HG03575 (cell line): Measurements from ENCODE around the gene CCL20.
A peak's percentile ranks its signal among the peaks of the same experiment; 100 is the strongest.
"Not testable (repeated sequence)": the region's sequence is repeated elsewhere in the genome, so short reads cannot be mapped to it uniquely, and the experiment has no call there.

Experiments used
- ATAC-seq: cut with Tn5 transposase; IDR thresholded peaks from one replicate; pipeline ENCODE4 v1.9.1; 2021; ENCODE audit not compliant: unreplicated experiment, insufficient number of reproducible peaks, low FRiP score; ENCODE audit errors: extremely low read depth

The CCL20 gene

GRCh38 chr2:227826563-227826962 lies 12.9 kb downstream of the CCL20 start:
- no peak for ATAC-seq

GRCh38 chr2:227827143-227827542 lies 13.5 kb downstream of the CCL20 start:
- ATAC-seq: no peak

- ATAC-seq: no peak
Observed at GRCh38 chr2:227828477-227828912, 14.9 kb downstream of the CCL20 start.

- ATAC-seq: no peak
Observed at GRCh38 chr2:227829337-227829736, 15.7 kb downstream of the CCL20 start.

- ATAC-seq: no peak
Observed at GRCh38 chr2:227834423-227834822, 20.8 kb downstream of the CCL20 start.

- no peak for ATAC-seq
Observed at GRCh38 chr2:227834916-227835650, 21.4 kb downstream of the CCL20 start.

GRCh38 chr2:227839339-227840129 lies 25.9 kb downstream of the CCL20 start:
- not testable (repeated sequence) for ATAC-seq

GRCh38 chr2:227846831-227847230 lies 33.2 kb downstream of the CCL20 start:
- ATAC-seq: no peak

GRCh38 chr2:227848146-227848545 lies 34.5 kb downstream of the CCL20 start:
- ATAC-seq: no peak

- peak; percentile 70 for ATAC-seq
Observed at GRCh38 chr2:227848586-227848985, 34.9 kb downstream of the CCL20 start.

- ATAC-seq: no peak
Observed at GRCh38 chr2:227849906-227850305, 36.3 kb downstream of the CCL20 start.

GRCh38 chr2:227853204-227853629 lies 39.6 kb downstream of the CCL20 start:
- ATAC-seq: no peak

- no peak for ATAC-seq
Observed at GRCh38 chr2:227853765-227854271, 40.2 kb downstream of the CCL20 start.

- no peak for ATAC-seq
Observed at GRCh38 chr2:227855440-227855839, 41.8 kb downstream of the CCL20 start.

- no peak for ATAC-seq
Observed at GRCh38 chr2:227856697-227857096, 43.1 kb downstream of the CCL20 start.

- no peak for ATAC-seq
Observed at GRCh38 chr2:227860221-227860641, 46.6 kb downstream of the CCL20 start.

GRCh38 chr2:227861011-227861410 lies 47.4 kb downstream of the CCL20 start:
- no peak for ATAC-seq

- no peak for ATAC-seq
Observed at GRCh38 chr2:227862227-227862740, 48.6 kb downstream of the CCL20 start.

- no peak for ATAC-seq
Observed at GRCh38 chr2:227862741-227863588, 49.3 kb downstream of the CCL20 start.
